Coronary artery (tissue), 2 donors: ENCODE results near the gene LMAN2.

ENCODE experiments used
- DNase-seq: peaks from one replicate; pipeline ENCODE4 v3.0.0-alpha.2; 2017; ENCODE audit warnings: low spot score
- H3K27ac ChIP-seq, 2 donors: fragments of 200-600 bp; sonication (generic); one replicate each; pipeline ENCODE4 v1.5.1; 2016 to 2019
- H3K4me3 ChIP-seq: fragments of 200-600 bp; sonication (generic); 2 replicates; pipeline ENCODE4 v1.5.1; 2016; ENCODE audit warnings: mild to moderate bottlenecking, moderate library complexity
- TF ChIP-seq, protein P1 (sequence below): fragments of 200-600 bp; sonication (generic); IDR thresholded peaks from one replicate; pipeline ENCODE4 v1.5.1; 2019; ENCODE audit warnings: antibody characterized with exemption

Gene LMAN2

DNA sequence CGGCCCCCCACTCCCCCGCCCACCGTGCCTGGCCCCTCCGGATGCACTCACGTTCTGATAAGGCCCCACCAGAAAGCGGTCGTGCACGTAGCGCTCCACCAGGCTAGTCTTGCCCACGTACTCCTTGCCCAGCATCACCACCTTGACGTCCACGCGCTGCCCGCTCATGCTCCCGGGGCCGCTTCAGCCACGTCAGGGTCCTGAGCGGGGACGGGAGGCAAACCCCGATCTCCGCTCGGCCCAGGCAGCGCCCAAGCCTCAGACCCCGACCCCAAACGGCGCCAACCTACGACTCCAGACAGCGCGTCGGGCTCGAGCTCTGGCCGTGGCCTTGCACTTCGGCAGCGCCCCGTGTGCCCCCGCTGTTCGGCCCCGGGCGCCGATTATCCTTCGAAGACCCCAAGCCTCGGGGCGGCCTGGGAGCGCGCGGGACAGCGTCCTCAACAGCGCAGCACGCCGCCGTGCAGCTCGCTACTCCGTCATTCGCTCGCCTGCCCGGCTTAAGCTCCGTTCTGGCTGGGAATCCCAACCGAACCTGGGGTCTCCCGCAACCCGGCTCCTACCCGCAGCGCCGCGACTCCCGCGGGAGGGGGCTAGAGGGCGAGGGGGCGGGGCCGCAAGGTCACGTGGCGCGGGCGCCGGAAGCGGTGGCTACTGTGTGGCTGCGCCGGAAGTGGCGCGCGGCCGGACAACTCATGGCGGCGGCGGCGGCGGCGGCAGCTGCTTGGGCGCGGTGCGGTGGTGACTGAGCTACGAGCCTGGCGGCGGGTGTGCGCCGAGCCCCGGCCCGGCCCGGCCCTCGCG is 48.1 kb downstream of the LMAN2 start, which contains the start of the genes PRELID1 and RAB24:
TSS of gene PRELID1 (plus strand) at position 679 of the 804 bp plus-strand sequence. CDS start 187 bp downstream, outside the sequence.
TSS of gene RAB24 (minus strand) at position 599 of the 804 bp plus-strand sequence. CDS start at position 168, 431 bp downstream.
- Histone ChIP-seq H3K4me3 (peak within 1 kb of the TSS; percentile 95), H3K27ac (peak within 1 kb of the TSS; percentile 29 to 91)
- DNase-seq, result peak; percentile 89
- TF ChIP-seq, protein P1, sequence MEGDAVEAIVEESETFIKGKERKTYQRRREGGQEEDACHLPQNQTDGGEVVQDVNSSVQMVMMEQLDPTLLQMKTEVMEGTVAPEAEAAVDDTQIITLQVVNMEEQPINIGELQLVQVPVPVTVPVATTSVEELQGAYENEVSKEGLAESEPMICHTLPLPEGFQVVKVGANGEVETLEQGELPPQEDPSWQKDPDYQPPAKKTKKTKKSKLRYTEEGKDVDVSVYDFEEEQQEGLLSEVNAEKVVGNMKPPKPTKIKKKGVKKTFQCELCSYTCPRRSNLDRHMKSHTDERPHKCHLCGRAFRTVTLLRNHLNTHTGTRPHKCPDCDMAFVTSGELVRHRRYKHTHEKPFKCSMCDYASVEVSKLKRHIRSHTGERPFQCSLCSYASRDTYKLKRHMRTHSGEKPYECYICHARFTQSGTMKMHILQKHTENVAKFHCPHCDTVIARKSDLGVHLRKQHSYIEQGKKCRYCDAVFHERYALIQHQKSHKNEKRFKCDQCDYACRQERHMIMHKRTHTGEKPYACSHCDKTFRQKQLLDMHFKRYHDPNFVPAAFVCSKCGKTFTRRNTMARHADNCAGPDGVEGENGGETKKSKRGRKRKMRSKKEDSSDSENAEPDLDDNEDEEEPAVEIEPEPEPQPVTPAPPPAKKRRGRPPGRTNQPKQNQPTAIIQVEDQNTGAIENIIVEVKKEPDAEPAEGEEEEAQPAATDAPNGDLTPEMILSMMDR, result no peak

DNA sequence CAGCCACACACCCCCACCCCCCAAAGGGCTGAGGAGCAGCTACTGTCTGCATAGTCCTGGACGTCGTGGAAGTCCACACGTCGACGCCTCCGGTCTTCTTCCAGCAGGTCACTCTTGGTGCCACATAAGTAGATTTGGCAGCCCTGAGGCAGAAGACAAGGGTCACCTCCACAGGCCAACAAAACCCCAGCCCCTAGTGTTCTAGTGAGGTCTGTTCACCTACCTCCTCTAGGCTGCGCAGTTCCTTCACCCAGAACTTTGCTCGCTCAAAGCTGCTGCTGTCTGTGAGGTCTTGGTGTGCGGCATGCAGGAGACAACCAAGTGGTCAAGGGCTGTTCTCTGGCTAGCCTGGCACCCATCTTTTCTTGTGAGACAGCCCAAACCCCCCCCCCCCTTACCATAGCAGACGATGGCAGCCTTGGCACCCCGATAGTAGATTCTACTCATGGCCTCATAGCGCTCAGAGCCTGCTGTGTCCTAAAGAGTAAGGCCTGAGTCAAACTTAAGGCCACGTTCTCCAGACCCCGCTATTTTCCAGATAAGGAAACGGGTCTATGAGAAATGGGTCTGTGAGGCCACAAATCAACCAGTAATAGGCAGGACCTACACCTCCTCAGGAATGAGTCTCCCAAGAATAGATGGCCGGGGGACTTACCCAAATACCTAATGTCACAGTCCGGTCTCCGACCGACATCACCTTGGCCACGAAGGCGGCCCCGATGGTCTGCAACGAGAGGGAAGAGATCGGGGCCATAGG is 48.9 kb downstream of the LMAN2 start:
- Histone ChIP-seq H3K4me3 (peak overlapping the region; percentile 95), H3K27ac (peak overlapping the region in 1 of 2 donors; percentile 91)
- peak; percentile 70 for DNase-seq
- TF ChIP-seq, protein P1, result no peak

DNA sequence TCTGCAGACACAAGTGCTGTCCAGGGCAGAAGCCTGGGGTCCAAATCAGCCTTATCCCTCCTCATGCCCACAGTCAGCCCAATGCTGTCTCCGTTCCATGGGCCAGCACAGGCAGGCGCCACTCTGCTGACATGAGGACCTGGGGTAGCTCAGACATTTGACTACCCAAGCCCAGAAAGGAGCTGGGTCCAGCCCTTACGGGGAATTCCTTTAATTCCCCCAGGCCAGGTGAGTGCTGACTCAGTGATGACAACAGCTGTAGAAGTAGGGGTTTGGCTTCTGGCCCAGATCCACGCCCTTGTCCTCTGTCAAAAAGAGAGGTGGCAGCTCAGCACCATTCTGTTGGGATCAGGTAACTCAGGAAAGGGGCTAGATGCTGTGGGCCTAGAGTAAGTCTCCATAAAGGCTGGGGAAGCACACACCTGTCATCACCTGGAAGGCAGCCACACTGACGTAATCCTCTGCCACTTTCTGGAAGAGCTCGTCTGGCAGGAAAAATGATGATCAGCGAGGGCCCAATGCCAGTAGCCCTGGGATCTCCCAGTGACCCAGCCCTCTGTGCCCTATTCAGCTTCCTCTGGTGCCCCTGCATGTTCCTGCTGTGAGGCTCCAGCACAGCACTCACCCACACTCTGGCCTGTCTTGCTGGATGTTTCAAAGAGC is 49.8 kb downstream of the LMAN2 start:
- no peak for DNase-seq
- Histone ChIP-seq H3K4me3 (peak overlapping the region; percentile 16), H3K27ac (peak overlapping the region in 1 of 2 donors; percentile 44)
- TF ChIP-seq, protein P1, result no peak

DNA sequence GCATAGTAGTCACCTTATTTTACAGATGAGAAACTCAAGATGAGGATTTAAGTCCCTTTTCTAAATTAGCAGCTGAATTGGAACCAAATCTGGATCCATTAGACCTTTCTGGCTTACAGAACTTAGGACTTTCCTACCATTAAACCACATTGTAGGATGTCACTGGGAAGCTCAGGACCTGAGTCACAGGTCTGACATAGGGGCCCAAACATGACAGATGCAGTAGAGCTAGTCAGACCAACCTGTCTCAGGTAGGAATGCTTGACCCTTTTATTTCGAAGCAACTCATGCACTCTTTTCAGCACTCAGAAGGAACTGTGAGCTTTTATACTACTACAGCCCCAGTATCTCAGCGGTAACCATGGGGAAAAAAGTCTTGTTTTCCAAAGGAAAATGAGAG is 50.5 kb downstream of the LMAN2 start:
- TF ChIP-seq, protein P1, result no peak
- Histone ChIP-seq H3K4me3 (no peak overlapping the region), H3K27ac (peak overlapping the region in 1 of 2 donors; percentile 63)
- no peak for DNase-seq

DNA sequence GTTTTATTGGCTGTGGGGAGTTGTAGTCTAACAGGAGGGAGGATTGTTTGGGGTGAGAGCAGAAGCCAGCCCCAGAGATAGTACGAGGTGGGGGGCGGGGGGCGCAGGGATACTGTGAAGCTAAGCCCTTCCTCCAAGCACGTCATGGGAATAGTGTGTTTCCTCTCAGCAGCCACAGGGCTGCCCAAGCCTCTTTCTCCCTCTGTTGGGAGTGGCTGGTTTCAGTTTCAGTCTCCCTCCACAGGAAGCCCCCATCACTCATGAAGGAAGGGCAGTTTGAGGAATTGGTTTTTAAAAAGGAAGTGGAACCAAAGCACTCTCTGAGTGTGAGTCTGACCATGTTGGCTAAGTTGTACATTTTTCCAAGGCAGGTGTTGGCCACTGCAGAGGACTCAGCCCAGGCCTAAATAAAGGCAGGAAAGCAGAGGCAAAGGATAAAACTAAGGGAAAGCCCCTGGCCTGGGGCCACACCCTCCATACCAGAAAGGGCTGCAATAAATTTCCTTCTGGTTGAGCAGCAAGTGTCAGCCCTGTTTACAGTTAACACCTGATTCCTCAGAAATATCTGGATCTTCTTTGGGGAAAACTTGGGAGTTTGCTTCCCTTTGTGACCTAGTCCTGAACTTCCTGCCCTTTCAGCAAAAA is 51.1 kb downstream of the LMAN2 start:
- peak; percentile 72 for DNase-seq
- Histone ChIP-seq H3K4me3 (no peak overlapping the region), H3K27ac (peak overlapping the region in 1 of 2 donors; percentile 63)
- TF ChIP-seq, protein P1, result no peak

DNA sequence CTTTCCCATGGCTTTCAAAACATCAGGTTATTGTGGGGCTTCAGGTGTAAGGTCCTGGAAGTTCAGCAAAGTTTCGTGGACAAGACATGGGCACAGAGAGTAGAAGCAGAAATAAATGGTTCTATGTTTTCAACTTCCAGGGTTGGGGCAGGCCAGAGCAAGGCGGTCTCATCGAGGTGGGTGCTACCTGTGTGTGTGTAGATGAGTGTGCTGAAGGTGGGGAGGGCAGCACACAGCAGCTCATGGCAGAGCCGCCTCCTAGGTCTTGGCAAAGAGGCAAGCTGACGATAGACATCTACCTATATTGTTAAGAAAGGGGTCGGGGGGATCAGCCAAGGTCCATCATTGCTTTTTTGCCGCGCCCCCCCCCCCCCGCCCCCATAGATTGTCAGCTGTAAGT is 51.8 kb downstream of the LMAN2 start:
- peak overlapping the region in 1 of 2 donors; percentile 63 for H3K27ac ChIP-seq
- no peak overlapping the region for H3K4me3 ChIP-seq
- DNase-seq, result no peak
- TF ChIP-seq, protein P1, result no peak
